ENCODE results near the gene FAM13C.
"Not testable (repeated sequence)": the region's sequence is repeated elsewhere in the genome, so short reads cannot be mapped to it uniquely, and the experiment has no call there.

FAM13C gene

GRCh38 chr10:59239108-59239507 lies 123.2 kb downstream of the FAM13C start:
- DNase-seq (ENCODE audit: low read depth in 2 of 3, low spot score in 1 of 3) = not testable (repeated sequence)

GRCh38 chr10:59237775-59238174 lies 124.6 kb downstream of the FAM13C start:
- no peak for DNase-seq (ENCODE audit: low read depth in 2 of 3, low spot score in 1 of 3)

GRCh38 chr10:59236064-59236697 lies 126.2 kb downstream of the FAM13C start:
- DNase-seq (ENCODE audit: low read depth in 2 of 3, low spot score in 1 of 3) = no peak

- DNase-seq (ENCODE audit: low read depth in 2 of 3, low spot score in 1 of 3) = no peak
These were observed 127.4 kb downstream of the FAM13C start for GRCh38 chr10:59234816-59235429.

GRCh38 chr10:59234194-59234593 lies 128.2 kb downstream of the FAM13C start:
- no peak for DNase-seq (ENCODE audit: low read depth in 2 of 3, low spot score in 1 of 3)

GRCh38 chr10:59229441-59229840 lies 132.9 kb downstream of the FAM13C start:
- DNase-seq (ENCODE audit: low read depth in 2 of 3, low spot score in 1 of 3) = no peak

GRCh38 chr10:59227136-59227673 lies 135.1 kb downstream of the FAM13C start:
- no peak for DNase-seq (ENCODE audit: low read depth in 2 of 3, low spot score in 1 of 3)

- DNase-seq (ENCODE audit: low read depth in 2 of 3, low spot score in 1 of 3) = no peak
These were observed 137.1 kb downstream of the FAM13C start for GRCh38 chr10:59225211-59225610.

- not testable (repeated sequence) for DNase-seq (ENCODE audit: low read depth in 2 of 3, low spot score in 1 of 3)
These were observed 138.8 kb downstream of the FAM13C start for GRCh38 chr10:59223597-59223996.

- no peak for DNase-seq (ENCODE audit: low read depth in 2 of 3, low spot score in 1 of 3)
These were observed 139.6 kb downstream of the FAM13C start for GRCh38 chr10:59222788-59223187.

GRCh38 chr10:59216178-59216869 lies 146.0 kb downstream of the FAM13C start:
- no peak for DNase-seq (ENCODE audit: low read depth in 2 of 3, low spot score in 1 of 3)

GRCh38 chr10:59214160-59214559 lies 148.2 kb downstream of the FAM13C start:
- no peak for DNase-seq (ENCODE audit: low read depth in 2 of 3, low spot score in 1 of 3)

- no peak for DNase-seq (ENCODE audit: low read depth in 2 of 3, low spot score in 1 of 3)
These were observed 150.0 kb downstream of the FAM13C start for GRCh38 chr10:59212301-59212798.

GRCh38 chr10:59206204-59206720 lies 156.1 kb downstream of the FAM13C start:
- no peak for DNase-seq (ENCODE audit: low read depth in 2 of 3, low spot score in 1 of 3)

Measured in stimulated activated CD4-positive, alpha-beta T cell treated with anti-CD3 and anti-CD28 coated beads, Interleukin-12 subunit alpha, Interleukin-12 subunit beta, amount 100 ng/mL, for 48 hours (primary cell).